HG03175 (cell line): ENCODE measurements around the gene RREB1.

Source experiments
- ATAC-seq: cut with Tn5 transposase; IDR thresholded peaks from one replicate; pipeline ENCODE4 v1.9.1; 2021; ENCODE audit warnings: mild to moderate bottlenecking, moderate library complexity; ENCODE audit not compliant: unreplicated experiment

The RREB1 gene

DNA sequence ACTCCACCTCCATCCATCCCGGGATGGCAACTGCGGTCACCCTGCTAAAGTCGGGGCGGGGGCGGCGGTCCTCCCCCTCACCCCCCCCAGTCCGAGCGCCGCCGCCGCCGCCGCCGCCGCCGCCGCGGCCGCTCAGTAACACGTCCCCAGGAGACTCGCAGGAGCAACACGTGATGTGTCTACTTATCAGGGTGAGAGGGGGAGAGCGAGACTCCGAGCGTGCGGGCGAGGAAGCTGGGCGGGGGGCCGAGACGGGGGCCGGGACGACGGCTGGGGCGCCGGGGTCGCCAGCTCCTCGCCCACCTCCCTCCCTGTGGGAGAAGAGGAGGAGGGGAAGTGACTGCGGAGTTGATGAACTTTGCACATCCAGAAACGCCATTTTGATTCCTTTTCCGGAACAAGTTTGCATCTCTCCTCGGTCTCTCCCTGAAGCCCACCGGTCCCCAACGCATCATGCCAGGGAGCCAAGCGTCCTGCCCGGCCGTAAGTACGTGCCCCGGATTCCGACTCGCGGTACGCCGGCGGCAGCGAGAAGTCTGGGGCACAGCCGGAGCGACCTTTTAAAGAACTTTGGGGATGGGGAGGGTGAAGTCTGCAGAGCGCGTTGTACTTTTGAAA is at the start of gene RREB1:
TSS of gene RREB1 (plus strand) at position 384 of the 618 bp plus-strand sequence. CDS start 73,951 bp downstream, outside the sequence.
- peak; percentile 60 for ATAC-seq

- ATAC-seq: no peak
Observed at GRCh38 chr6:7058250-7058923, 49.4 kb upstream of the RREB1 start.

- no peak for ATAC-seq
Observed at GRCh38 chr6:7060769-7061516, 46.8 kb upstream of the RREB1 start.

DNA sequence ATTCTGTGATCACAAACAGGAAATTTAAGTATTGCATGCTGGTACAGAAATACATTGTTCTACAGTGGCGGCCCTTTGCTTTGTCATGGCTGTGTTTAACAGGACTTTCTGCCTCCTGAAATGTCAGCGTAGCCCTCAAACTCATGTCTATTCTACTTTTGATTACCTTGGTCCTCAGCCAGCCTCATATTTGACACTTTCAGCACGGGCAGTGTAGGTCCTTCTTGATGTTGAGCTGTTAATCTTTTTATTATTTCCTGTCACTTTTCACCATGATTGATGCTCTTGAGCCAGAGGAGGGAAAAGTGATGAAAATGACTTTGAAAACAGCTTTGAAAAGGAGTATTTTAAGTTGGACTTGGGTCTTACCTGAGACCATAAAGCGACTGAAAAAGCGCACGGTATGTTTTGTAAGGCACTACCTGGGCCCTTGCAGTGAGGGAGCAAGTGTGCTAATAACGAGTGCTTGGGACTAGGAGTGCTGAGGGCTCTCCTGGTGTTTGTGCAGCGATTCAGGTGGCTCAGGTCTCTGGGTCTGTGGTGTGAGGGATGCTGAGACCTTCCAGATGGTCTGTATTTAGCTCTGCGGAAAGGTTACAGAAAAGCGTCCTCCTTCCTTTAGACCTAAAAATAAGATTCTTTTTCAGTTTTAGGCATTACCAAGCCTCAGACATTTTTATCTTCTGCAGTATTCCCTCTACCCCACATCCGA is 45.2 kb upstream of the RREB1 start:
- ATAC-seq: no peak

- no peak for ATAC-seq
Observed at GRCh38 chr6:7067305-7067704, 40.5 kb upstream of the RREB1 start.

DNA sequence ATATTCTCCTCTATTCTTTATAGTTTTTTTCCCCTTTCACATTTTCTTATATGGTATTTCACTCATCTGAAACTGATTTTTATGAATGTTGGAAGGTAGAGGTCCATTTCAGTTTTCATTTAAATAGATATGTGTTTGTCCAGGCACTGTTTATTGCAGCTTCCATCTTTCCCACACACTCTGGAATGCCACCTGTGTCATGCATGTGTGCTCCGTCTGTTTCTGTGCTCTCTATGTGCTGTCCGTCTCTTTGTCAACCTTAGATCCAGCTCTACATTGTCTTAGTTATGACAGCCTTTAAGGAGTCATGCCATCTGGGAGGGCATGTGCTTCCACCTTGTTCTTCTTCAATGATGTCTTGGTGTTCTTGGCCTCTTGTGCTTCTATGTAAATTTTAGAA is 36.4 kb upstream of the RREB1 start:
- no peak for ATAC-seq

DNA sequence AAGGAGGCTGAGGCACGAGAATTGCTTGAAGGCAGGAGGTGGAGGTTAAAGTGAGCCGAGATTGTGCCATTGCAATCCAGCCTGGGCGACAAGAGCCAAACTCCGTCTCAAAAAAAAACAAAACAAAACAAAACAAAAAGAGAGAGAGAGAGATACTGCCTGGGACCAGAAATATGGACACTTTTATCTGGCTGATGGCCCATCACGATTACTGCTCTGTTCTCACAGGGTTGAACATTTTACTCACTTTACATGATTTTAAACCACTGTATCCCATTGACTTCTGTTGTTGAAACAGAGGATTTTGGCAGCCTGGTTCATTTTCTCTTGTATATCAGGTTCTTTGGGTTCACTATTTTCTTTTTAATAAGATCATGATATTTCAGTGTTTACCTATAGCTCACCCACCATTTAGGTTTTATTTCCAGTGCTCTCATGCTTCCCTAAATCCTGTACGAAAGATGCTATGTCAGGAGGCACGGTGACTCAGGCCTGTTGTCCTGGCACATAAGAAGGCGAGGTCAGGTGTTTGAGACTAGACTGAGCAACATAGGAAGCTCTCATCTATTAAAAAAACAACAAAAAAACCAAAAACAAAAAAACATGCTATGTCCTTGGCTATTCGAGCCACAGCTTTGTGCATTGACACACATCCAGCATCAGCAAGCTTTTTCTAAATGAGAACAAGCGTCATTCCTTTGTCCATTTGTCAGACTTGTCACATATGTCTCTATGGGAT is 34.5 kb upstream of the RREB1 start:
- peak; percentile 26 for ATAC-seq

- peak; percentile 98 for ATAC-seq
Observed at GRCh38 chr6:7073821-7074525, 33.8 kb upstream of the RREB1 start.

DNA sequence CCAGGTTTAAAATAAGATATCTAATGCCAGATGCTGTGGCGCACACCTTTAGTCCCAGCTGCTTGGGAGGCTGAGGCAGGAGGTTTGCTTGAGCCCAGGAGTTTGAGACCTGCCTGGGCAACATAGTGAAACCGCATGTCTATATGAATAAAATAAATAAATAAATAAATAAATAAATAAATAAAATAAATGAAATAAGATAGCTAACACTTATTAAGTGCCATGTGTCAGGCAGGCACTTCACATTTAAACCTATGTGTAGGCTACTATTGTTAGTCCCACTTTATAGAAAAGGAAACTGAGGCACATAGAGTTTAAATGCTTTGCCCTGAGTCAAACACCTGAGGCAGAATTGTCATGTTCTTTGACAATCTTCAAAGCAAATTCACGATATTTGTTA is 32.9 kb upstream of the RREB1 start:
- ATAC-seq: no peak

GRCh38 chr6:7075341-7076000 is 32.3 kb upstream of the RREB1 start:
- ATAC-seq: no peak

DNA sequence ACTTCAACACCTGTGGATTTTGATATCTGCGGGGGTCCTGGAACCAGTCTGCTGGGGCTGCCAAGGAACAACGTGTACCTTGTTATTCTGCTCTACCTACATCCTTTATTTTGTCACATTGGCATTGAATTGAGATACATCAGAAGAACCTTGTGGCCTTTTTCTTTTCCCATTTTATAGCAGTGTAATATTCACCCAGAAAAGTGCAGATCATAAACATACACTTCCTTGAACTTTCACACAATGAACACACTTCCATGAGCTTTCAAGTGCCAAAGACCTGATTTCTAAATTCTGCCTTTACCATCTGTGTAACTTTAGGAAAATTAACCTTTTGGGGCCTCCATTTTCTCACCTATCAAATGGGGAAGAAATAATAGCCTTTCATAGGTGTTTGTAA is 29.9 kb upstream of the RREB1 start:
- ATAC-seq: no peak

DNA sequence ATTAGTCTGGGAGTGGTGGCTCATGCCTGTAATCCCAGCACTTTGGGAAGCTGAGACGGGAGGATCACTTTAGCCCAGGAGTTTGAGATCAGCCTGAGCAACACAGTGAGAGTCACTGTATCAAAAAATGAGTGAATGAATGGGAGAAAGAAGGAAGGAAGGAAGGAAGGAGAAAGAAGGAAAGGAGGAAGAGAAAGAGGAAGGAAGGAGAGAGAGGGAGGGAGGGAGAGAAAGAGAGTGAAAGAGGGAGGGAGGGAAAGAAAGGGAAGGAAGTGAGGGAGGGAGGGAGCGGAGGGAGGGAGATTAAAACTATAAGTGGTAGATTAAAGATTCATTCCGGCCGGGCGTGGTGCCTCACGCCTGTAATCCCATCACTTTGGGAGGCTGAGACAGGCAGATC is 28.9 kb upstream of the RREB1 start:
- ATAC-seq: no peak

- no peak for ATAC-seq
Observed at GRCh38 chr6:7080311-7080710, 27.4 kb upstream of the RREB1 start.

- ATAC-seq: peak; percentile 45
Observed at GRCh38 chr6:7085911-7086310, 21.9 kb upstream of the RREB1 start.

DNA sequence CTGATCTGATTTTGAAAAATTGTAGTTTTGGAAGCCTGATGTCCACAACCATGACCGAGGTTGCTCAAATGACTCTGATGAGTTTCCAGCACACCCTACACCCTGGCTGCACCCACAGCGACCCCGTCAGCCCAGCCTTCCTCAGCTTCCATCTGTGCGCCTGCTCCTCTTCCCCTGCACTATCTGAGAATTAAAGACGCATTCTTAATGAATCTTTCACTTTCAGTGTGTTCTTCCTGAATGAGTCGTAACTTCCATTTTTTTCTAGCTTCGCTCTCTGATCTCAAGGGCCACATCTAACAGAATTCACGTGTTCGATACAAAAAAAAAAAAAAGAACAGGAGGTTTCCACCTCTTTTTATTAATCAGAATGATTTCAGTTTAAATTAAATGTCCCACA is 21.3 kb upstream of the RREB1 start:
- peak; percentile 57 for ATAC-seq

- peak; percentile 4 for ATAC-seq
Observed at GRCh38 chr6:7087066-7087465, 20.7 kb upstream of the RREB1 start.

- ATAC-seq: peak; percentile 60
Observed at GRCh38 chr6:7087491-7087979, 20.2 kb upstream of the RREB1 start.

GRCh38 chr6:7088076-7088742 is 19.6 kb upstream of the RREB1 start:
- no peak for ATAC-seq

- ATAC-seq: no peak
Observed at GRCh38 chr6:7098993-7099392, 8.8 kb upstream of the RREB1 start.
